Caco-2 (cell line): Measurements from ENCODE around the gene CLCN5. TPM values are rescaled to one million over a fixed set of nuclear protein-coding genes. Genes with fewer than 3 reads are reported as not detected.
A peak's percentile ranks its signal among the peaks of the same experiment; 100 is the strongest.

ENCODE experiments used
- BruUV-seq: library from RNA; stranded (reverse); fragments of 400-500 nt; replicated peaks from 2 replicates; lab custom pipeline; 2021; lab: Mats Ljungman, UMichigan
- CTCF ChIA-PET: fragments of 300-600 bp; sonication (Branson Sonifier 250); formaldehyde crosslinking; loops from one replicate; lab custom pipeline; 2022; ENCODE audit warnings: antibody characterized with exemption; lab: Charles Lee
- POLR2A ChIA-PET: fragments of 300-600 bp; sonication (Branson Sonifier 250); formaldehyde crosslinking; loops from one replicate; lab custom pipeline; 2022; ENCODE audit warnings: antibody characterized with exemption; lab: Charles Lee
- DNase-seq, 2 experiments: peaks; one replicate each; pipeline versions ENCODE4 v3.0.0 to v3.0.0-alpha.2; 2020 to 2022
- H3K27me3 ChIP-seq: replicated peaks from 2 replicates; pipeline ENCODE4 v1.6.0; 2011; ENCODE audit warnings: low read length; ENCODE audit not compliant: control insufficient read depth, insufficient read depth
- H3K36me3 ChIP-seq: 2 replicates; pipeline ENCODE4 v1.5.1; 2011; ENCODE audit warnings: low read length; ENCODE audit not compliant: control insufficient read depth, insufficient read depth
- H3K4me1 ChIP-seq: fragments of 250-450 bp; sonication (Bioruptor Pico); 2 replicates; pipeline ENCODE4 v1.5.1; 2020; ENCODE audit warnings: mild to moderate bottlenecking
- H3K4me3 ChIP-seq: 2 replicates; pipeline ENCODE4 v1.5.1; 2011; ENCODE audit warnings: low read depth, mild to moderate bottlenecking, control low read depth, low read length
- H3K9me3 ChIP-seq: fragments of 250-450 bp; sonication (Bioruptor Pico); 2 replicates; pipeline ENCODE4 v1.5.1; 2020; ENCODE audit warnings: mild to moderate bottlenecking, moderate library complexity
- H3K27ac Mint-ChIP-seq: one replicate; pipeline ENCODE4 v1.8.0; 2022; ENCODE audit warnings: mixed read lengths; ENCODE audit not compliant: unreplicated experiment
- H3K27me3 Mint-ChIP-seq: one replicate; pipeline ENCODE4 v1.8.0; 2022; ENCODE audit warnings: mixed read lengths; ENCODE audit not compliant: insufficient read depth, unreplicated experiment
- H3K36me3 Mint-ChIP-seq: one replicate; pipeline ENCODE4 v1.8.0; 2022; ENCODE audit warnings: mild to moderate bottlenecking, mixed read lengths; ENCODE audit not compliant: insufficient read depth, unreplicated experiment
- H3K4me1 Mint-ChIP-seq: one replicate; pipeline ENCODE4 v1.8.0; 2022; ENCODE audit warnings: low read depth, mixed read lengths; ENCODE audit not compliant: unreplicated experiment
- H3K4me3 Mint-ChIP-seq: one replicate; pipeline ENCODE4 v1.8.0; 2022; ENCODE audit warnings: mild to moderate bottlenecking, moderate library complexity, mixed read lengths; ENCODE audit not compliant: unreplicated experiment
- H3K9me3 Mint-ChIP-seq: one replicate; pipeline ENCODE4 v1.8.0; 2022; ENCODE audit warnings: mixed read lengths; ENCODE audit not compliant: unreplicated experiment
- CTCF ChIP-seq, 2 experiments: fragments of 200-600 bp in 1 of 2; IDR thresholded peaks; 1 replicate in 1 of 2; 2 replicates in 1 of 2; pipeline versions ENCODE4 v1.5.1 to v1.8.0; 2011 to 2022; ENCODE audit warnings: antibody characterized with exemption in 1 of 2, control low read depth in 1 of 2, inconsistent platforms in 1 of 2, low read depth in 1 of 2, low read length in 1 of 2, mild to moderate bottlenecking in 1 of 2, moderate library complexity in 1 of 2; ENCODE audit not compliant: insufficient read depth in 1 of 2, severe bottlenecking in 1 of 2, unreplicated experiment in 1 of 2
- intact Hi-C: fragments of 100-400 bp; cut with micrococcal nuclease; formaldehyde crosslinking; loops from one replicate; pipeline ENCODE4 v1.10.0; 2022; ENCODE audit not compliant: unreplicated experiment
- total RNA-seq: library from RNA; stranded (reverse); gene quantifications from 2 replicates; pipeline ENCODE4 v1.2.3, GENCODE V29; 2022

CLCN5 gene
- total RNA-seq, 1 experiment from 2014 or later: 61.0 TPM

DNA sequence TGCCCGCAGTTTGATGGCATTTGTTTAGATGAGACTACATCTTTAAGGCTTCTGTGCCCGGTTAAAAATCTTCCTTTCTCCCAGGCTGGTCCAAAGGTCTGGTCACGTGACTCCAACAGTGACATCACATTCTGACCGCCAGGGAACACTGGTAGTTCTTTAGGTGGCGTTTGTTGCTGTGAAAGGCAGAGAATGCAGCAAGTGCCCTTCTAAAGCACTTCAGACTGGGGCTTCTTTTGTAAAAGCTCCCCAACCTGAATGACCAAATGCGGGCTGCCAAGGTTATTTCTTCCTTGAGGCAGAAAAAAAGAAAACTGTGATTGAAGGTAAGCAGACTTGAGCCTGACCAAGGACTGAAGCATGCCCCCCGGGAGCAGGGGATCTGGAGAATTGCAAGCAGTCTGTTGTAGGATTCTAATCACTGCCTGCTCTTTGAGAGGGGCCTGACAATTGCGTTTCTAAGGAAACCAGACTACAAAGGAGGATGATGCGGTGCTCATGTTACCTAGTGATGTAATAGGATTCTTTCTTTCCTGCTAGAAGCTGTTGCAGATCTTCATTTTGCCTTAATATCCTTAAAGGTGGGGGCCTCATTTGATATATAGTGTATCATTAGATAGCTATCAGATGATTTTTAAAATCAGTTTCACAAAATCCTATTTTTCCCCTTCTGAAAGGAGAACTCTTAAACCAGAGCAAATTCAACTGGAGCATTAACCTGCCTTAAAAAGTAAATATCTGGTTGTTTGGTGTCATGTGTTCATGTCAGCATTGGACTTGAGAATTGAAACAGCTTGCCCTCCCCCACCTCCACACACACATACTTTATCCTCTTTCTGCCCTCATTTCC is 145.3 kb downstream of the CLCN5 start:
- H3K9me3 Mint-ChIP-seq: no peaks in the 10 kb centered on the region
- H3K27ac Mint-ChIP-seq: peak overlapping the region; percentile 87
- intact Hi-C loops: no loop called here
- peak; percentile 67 to 74 for DNase-seq
- CTCF ChIA-PET: interaction anchor here (0.6 kb wide), 1 partner anchor 146 kb away, joined by 3 read pairs; the partner anchor contains the start of gene CLCN5
- TF ChIP-seq CTCF (IDR thresholded peaks at IDR 0.05; ENCODE audit: insufficient read depth in 1 of 2, low read depth in 1 of 2, low read length in 1 of 2, severe bottlenecking in 1 of 2, unreplicated experiment in 1 of 2): peak; percentile 2 to 11
- Histone ChIP-seq H3K4me1 (peaks cover 44% of the 10 kb centered on the region), H3K9me3 (no peaks in the 10 kb centered on the region), H3K4me3 (peak overlapping the region; percentile 34), H3K27me3 (no peaks in the 10 kb centered on the region), H3K36me3 (no peaks in the 10 kb centered on the region; the same call in 1 of the 2 replicates)
- POLR2A ChIA-PET: interaction anchor here (0.6 to 1.0 kb wide), 3 partner anchors 72 to 145 kb away, joined by 3 to 7 read pairs (median 5); partner anchors contain the start of gene CLCN5
- peaks cover 23% of the 10 kb centered on the region for H3K36me3 Mint-ChIP-seq
- peak overlapping the region; percentile 60 for H3K4me3 Mint-ChIP-seq
- TSS peak; percentile 54 for BruUV-seq
- no peaks in the 10 kb centered on the region for H3K27me3 Mint-ChIP-seq
- H3K4me1 Mint-ChIP-seq: peaks cover 15% of the 10 kb centered on the region

- Mint-ChIP-seq H3K4me1 (peaks cover 15% of the 10 kb centered on the region), H3K27me3 (no peaks in the 10 kb centered on the region), H3K27ac (peak overlapping the region; percentile 87), H3K4me3 (peak overlapping the region; percentile 60), H3K36me3 (peaks cover 28% of the 10 kb centered on the region), H3K9me3 (no peaks in the 10 kb centered on the region)
- ChIA-PET CTCF (interaction anchor here (0.6 kb wide), 2 partner anchors 10 to 146 kb away, joined by 3 to 6 read pairs; partner anchors contain the start of gene CLCN5), POLR2A (interaction anchor here (0.6 to 1.0 kb wide), 4 partner anchors 73 to 146 kb away, joined by 3 to 7 read pairs (median 4); partner anchors contain the start of gene CLCN5)
- Histone ChIP-seq H3K4me1 (peaks cover 44% of the 10 kb centered on the region), H3K4me3 (peak overlapping the region; percentile 34; the same call in 1 of the 2 replicates), H3K27me3 (no peaks in the 10 kb centered on the region), H3K9me3 (no peaks in the 10 kb centered on the region), H3K36me3 (no peaks in the 10 kb centered on the region; the same call in 1 of the 2 replicates)
- no peak for TF ChIP-seq CTCF (IDR thresholded peaks at IDR 0.05; ENCODE audit: insufficient read depth in 1 of 2, low read depth in 1 of 2, low read length in 1 of 2, severe bottlenecking in 1 of 2, unreplicated experiment in 1 of 2)
- peak; percentile 57 to 67 for DNase-seq
- BruUV-seq: no TSS peak
- intact Hi-C loops: no loop called here
Observed at GRCh38 chrX:50068285-50068563, 145.8 kb downstream of the CLCN5 start.

GRCh38 chrX:50068893-50069292 is 146.5 kb downstream of the CLCN5 start:
- Mint-ChIP-seq H3K4me3 (peak overlapping the region; percentile 60), H3K27ac (peak overlapping the region; percentile 24), H3K36me3 (peaks cover 32% of the 10 kb centered on the region), H3K9me3 (no peaks in the 10 kb centered on the region), H3K4me1 (peaks cover 16% of the 10 kb centered on the region), H3K27me3 (no peaks in the 10 kb centered on the region)
- CTCF ChIA-PET: interaction anchor here (0.6 kb wide), 2 partner anchors 9 to 14 kb away, joined by 3 to 6 read pairs; no protein-coding TSS in a partner anchor
- BruUV-seq: no TSS peak
- DNase-seq: no peak
- Histone ChIP-seq H3K4me3 (peak overlapping the region; percentile 12), H3K4me1 (peaks cover 47% of the 10 kb centered on the region), H3K36me3 (no peaks in the 10 kb centered on the region; the same call in 1 of the 2 replicates), H3K27me3 (no peaks in the 10 kb centered on the region), H3K9me3 (no peaks in the 10 kb centered on the region)
- intact Hi-C loops: no loop called here
- TF ChIP-seq CTCF (IDR thresholded peaks at IDR 0.05; ENCODE audit: insufficient read depth in 1 of 2, low read depth in 1 of 2, low read length in 1 of 2, severe bottlenecking in 1 of 2, unreplicated experiment in 1 of 2): no peak
- POLR2A ChIA-PET: interaction anchor here (0.6 kb wide), 1 partner anchor 142 kb away, joined by 4 read pairs; no protein-coding TSS in a partner anchor
